Pancreas (tissue), 10 donors: ENCODE measurements around the gene TLX3. TPM values are rescaled to one million over a fixed set of nuclear protein-coding genes. Genes with fewer than 3 reads are reported as not detected.

Source experiments
- ATAC-seq, 4 donors: fragments of 200-7000 bp; cut with Tn5 transposase; one replicate each; pipeline versions ENCODE4 v1.8.0 to v1.9.1; 2020; ENCODE audit warnings: mild to moderate bottlenecking in 4 of 4, moderate library complexity in 4 of 4
- DNase-seq, 6 donors: peaks; one replicate each; pipeline ENCODE4 v3.0.0-alpha.2; 2020
- FAIRE-seq: peaks from 2 replicates; lab custom pipeline; 2012; peaks lifted over from hg19 to GRCh38; lab: Jason Lieb, UNC
- H3K27ac ChIP-seq, 4 donors: fragments of 200-600 bp; sonication (generic); 1 replicate in 3 of 4; 2 replicates in 1 of 4; pipeline versions ENCODE4 v1.5.0 to v1.8.0; 2020
- H3K27me3 ChIP-seq, 4 donors: fragments of 200-600 bp; one replicate each; pipeline ENCODE4 v1.8.0; 2021
- H3K36me3 ChIP-seq, 3 donors: fragments of 200-600 bp; sonication (generic) in 1 of 3; one replicate each; pipeline versions ENCODE4 v1.5.0 to v1.8.0; 2020 to 2021
- H3K4me1 ChIP-seq, 3 donors: fragments of 200-600 bp; one replicate each; pipeline ENCODE4 v1.8.0; 2021
- H3K4me3 ChIP-seq, 4 donors: fragments of 200-600 bp; sonication (generic) in 2 of 4; one replicate each; pipeline versions ENCODE4 v1.5.0 to v1.8.0; 2020 to 2021
- H3K9me3 ChIP-seq, 4 donors: fragments of 200-600 bp; one replicate each; pipeline ENCODE4 v1.8.0; 2021
- WGBS, 2 donors: extraction: QIAGEN DNeasy Blood & Tissue Kit; methylation state at CpG; one replicate each; pipeline ENCODE4 v1.1.7; 2013; 5-methylcytosine and 5-hydroxymethylcytosine counted together
- intact Hi-C, 3 donors: fragments of 100-400 bp; cut with DNase I; formaldehyde crosslinking; loops; one replicate each; pipeline versions ENCODE4 v1.11.1 to v1.14.2; 2022
- polyA plus RNA-seq, 2 donors: library from polyadenylated mRNA; stranded (reverse); fragments of 200-250 nt; gene quantifications; one replicate each; pipeline ENCODE4 v1.2.3, GENCODE V29; 2013
- total RNA-seq, 6 donors: library from RNA; stranded (reverse); fragmentation: NEBNext Ultra II Directional in 4 of 6; extraction: Animal tissue kit (Norgen Biotek cat#: 25700) in 4 of 6; gene quantifications; one replicate each; pipeline versions ENCODE4 v1.2.1 to v1.2.4, GENCODE V29; 2021 to 2023
- TF ChIP-seq, protein P1 (sequence below), 4 donors: fragments of 200-600 bp; sonication (generic) in 3 of 4; IDR thresholded peaks; one replicate each; pipeline versions ENCODE4 v1.5.0 to v1.8.0; 2021; ENCODE audit warnings: antibody characterized with exemption in 4 of 4
- donor health status: healthy with polysubstance abuse.
- donor health status: DM: no; HTN: no; CAD: no; lungs with moderate emphysema.
- donor health status: DM: no; HTN: no; CAD: no.
- donor health status: control.
- donor health status: control.
- donor health status: Bipolar disorder and iron deficiency.
- donor health status: DM: yes; HTN: yes; CAD: no.
- donor health status: DM: no; HTN: no; CAD: no.
- donor health status: DM: no; HTN: no; CAD: no.
- donor health status: DM: yes; HTN: yes; CAD: no.

Gene TLX3
- total and polyA plus RNA-seq, 8 donors: not detected

DNA sequence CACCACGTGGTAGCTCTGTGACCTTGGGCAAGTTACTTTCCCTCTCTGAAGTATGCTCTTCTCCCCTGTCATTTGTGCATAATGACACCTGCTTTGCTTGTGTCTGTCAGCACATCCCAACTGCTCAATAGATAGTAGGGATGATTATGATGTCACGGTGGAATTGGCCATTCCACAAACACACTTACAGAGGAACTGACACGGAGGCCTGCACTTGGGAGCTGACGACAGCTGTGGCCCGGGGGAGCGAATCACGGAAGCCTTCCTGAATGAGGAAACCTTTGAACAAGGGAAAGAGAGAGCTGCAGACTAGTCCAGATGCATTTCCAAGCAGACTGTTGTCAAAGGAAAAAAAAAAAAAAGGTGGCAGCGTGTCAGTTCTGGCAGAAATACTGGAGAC, 21.0 kb downstream of the TLX3 start:
- WGBS, 2 donors: 49 to 54% methylated on average over 8 of the region's 8 CpGs
- Histone ChIP-seq H3K27ac (no peak overlapping the region), H3K27me3 (peaks cover 0 to 19% (median 0%) of the 10 kb centered on the region in 4 donors), H3K4me1 (no peaks in the 10 kb centered on the region), H3K9me3 (no peaks in the 10 kb centered on the region), H3K36me3 (no peaks in the 10 kb centered on the region), H3K4me3 (no peak overlapping the region)
- TF ChIP-seq, protein P1, sequence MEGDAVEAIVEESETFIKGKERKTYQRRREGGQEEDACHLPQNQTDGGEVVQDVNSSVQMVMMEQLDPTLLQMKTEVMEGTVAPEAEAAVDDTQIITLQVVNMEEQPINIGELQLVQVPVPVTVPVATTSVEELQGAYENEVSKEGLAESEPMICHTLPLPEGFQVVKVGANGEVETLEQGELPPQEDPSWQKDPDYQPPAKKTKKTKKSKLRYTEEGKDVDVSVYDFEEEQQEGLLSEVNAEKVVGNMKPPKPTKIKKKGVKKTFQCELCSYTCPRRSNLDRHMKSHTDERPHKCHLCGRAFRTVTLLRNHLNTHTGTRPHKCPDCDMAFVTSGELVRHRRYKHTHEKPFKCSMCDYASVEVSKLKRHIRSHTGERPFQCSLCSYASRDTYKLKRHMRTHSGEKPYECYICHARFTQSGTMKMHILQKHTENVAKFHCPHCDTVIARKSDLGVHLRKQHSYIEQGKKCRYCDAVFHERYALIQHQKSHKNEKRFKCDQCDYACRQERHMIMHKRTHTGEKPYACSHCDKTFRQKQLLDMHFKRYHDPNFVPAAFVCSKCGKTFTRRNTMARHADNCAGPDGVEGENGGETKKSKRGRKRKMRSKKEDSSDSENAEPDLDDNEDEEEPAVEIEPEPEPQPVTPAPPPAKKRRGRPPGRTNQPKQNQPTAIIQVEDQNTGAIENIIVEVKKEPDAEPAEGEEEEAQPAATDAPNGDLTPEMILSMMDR (IDR thresholded peaks at IDR 0.05): no peak
- intact Hi-C loops: loop anchor here in 1 of 3 donors (10.0 kb wide), 1 partner anchor 125 kb away; no protein-coding TSS in a partner anchor
- ATAC-seq: no peak
- no peak for FAIRE-seq
- DNase-seq: no peak

DNA sequence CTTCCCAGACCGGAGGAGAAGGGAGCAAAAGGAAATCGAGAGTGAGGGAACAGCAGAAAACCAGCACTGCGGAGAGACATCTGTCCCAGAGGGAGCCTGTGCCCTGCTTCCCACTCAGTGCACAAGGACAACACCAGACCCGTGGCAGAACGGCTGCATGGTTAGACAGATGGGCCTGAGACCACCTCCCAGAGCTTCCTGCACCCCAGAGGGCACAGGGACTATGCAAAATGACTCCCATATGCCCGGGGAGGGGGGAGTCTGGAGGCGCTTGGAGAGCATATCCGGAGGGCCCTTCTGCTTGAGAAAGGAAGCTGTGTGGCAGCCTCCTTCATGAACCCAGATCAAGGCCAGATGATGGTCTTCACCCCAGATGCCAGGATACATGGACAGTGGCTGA, 26.6 kb downstream of the TLX3 start:
- intact Hi-C loops: loop anchor here in 1 of 3 donors (10.0 kb wide), 1 partner anchor 131 kb away; no protein-coding TSS in a partner anchor
- TF ChIP-seq, protein P1 (IDR thresholded peaks at IDR 0.05): no peak
- ATAC-seq (no peak), DNase-seq (no peak), FAIRE-seq (no peak)
- H3K4me1 ChIP-seq: no peaks in the 10 kb centered on the region
- H3K27me3 ChIP-seq: peaks cover 0 to 16% (median 4%) of the 10 kb centered on the region in 4 donors
- no peak overlapping the region for H3K27ac ChIP-seq
- no peaks in the 10 kb centered on the region for H3K36me3 ChIP-seq
- H3K9me3 ChIP-seq: no peaks in the 10 kb centered on the region
- no peak overlapping the region for H3K4me3 ChIP-seq
- 62 to 65% methylated on average over 8 of the region's 8 CpGs for WGBS, 2 donors

DNA sequence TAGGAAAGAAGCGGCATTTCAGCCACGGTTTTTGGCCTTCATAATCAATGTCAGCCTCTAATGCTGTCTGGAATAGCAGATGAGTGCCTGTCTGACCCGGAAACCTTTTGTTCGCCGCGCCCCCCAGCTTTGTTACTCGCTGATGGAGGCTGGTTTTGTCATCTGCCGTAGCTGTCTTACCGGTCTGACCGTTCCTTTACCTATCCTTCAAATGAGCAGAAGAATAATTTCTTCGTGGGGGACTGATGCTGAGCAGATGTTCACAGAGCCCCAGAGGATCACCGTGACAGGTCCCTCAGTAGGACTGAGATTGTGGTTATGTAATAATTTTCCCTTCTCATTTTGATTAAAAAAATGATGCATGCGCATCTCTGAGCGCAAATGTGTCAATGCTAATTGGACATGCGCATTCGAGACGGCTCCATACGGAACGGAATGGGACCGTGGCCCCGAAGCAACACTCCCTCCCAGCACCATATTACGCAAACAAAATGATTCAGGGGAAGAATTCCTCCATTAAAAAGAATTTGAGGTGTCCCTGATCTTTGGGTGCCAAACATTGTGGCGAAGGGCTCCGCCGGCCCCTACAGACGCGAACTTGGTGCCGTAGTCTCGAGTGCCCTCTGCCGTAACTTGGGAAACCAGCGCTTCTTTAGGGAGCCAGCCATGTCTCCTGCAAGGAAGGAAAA, 27.6 kb downstream of the TLX3 start:
- intact Hi-C loops: loop anchor here in 1 of 3 donors (10.0 kb wide), 1 partner anchor 132 kb away; no protein-coding TSS in a partner anchor

DNA sequence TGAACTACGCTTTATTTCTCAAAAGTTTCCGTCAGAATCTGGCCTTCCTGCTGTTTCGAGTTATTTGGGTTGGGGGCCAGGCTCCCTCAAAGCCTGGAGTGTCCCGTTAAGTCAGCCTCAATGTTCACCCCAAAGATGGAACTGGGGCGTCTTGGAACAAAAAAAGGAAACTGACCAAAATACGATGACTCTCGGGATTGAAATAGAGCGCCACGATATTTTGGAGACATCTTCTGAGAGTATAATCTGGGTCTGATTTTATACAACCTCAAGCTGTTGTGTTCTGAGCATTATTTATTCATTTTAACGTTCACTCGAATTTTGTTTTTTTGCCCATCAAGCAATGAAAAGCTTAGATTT, 28.1 kb downstream of the TLX3 start:
- H3K4me3 ChIP-seq: peak overlapping the region in 2 of 4 donors; percentile 21 to 34
- DNase-seq (no peak), ATAC-seq (no peak), FAIRE-seq (no peak)
- H3K4me1 ChIP-seq: no peaks in the 10 kb centered on the region
- H3K27me3 ChIP-seq: peaks cover 0 to 16% (median 4%) of the 10 kb centered on the region in 4 donors
- H3K36me3 ChIP-seq: no peaks in the 10 kb centered on the region
- no peaks in the 10 kb centered on the region for H3K9me3 ChIP-seq
- TF ChIP-seq, protein P1 (IDR thresholded peaks at IDR 0.05): no peak
- H3K27ac ChIP-seq: no peak overlapping the region
- 27 to 31% methylated on average over 11 of the region's 11 CpGs for WGBS, 2 donors
- intact Hi-C loops: loop anchor here in 1 of 3 donors (10.0 kb wide), 1 partner anchor 132 kb away; no protein-coding TSS in a partner anchor

More for the DNA sequence above, 27.6 kb downstream of the TLX3 start:
- no peaks in the 10 kb centered on the region for H3K36me3 ChIP-seq
- DNase-seq (peak in 4 of 6 donors; percentile 17 to 65 (median 44)), ATAC-seq (peak; percentile 76 to 96 (median 87)), FAIRE-seq (no peak)
- H3K9me3 ChIP-seq: no peaks in the 10 kb centered on the region
- TF ChIP-seq, protein P1 (IDR thresholded peaks at IDR 0.05): peak in 3 of 4 donors; percentile 28 to 34 (median 29)
- no peak overlapping the region for H3K27ac ChIP-seq
- H3K27me3 ChIP-seq: peaks cover 0 to 16% (median 4%) of the 10 kb centered on the region in 4 donors
- 4 to 6% methylated on average over 31 of the region's 31 CpGs for WGBS, 2 donors
- no peaks in the 10 kb centered on the region for H3K4me1 ChIP-seq
- peak overlapping the region in 2 of 4 donors; percentile 21 to 34 for H3K4me3 ChIP-seq

DNA sequence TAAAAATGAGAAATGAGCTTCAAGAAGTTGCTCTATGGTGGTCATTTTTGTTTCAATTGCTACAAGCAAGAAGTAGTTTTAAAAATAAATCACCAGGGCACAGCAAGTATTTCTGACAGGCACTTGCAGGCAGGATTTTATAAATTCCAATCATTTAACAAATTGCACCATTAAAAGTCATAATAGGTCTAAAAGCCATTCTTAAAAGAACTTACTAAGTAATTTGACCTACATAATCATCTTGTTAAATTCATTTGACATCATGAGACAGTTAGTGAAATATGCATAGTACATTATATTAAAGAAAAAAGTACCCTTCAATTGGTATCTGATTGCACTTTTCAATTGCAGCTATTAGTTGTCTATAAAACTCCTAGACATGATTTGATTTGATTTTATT, 31.0 kb downstream of the TLX3 start:
- intact Hi-C loops: loop anchor here in 1 of 3 donors (5.0 kb wide), 1 partner anchor 528 kb away; no protein-coding TSS in a partner anchor
- DNase-seq: no peak
- no peaks in the 10 kb centered on the region for H3K4me1 ChIP-seq
- no peak overlapping the region for H3K27ac ChIP-seq
- no peak for ATAC-seq
- peaks cover 0 to 16% (median 4%) of the 10 kb centered on the region in 4 donors for H3K27me3 ChIP-seq
- no peaks in the 10 kb centered on the region for H3K36me3 ChIP-seq
- TF ChIP-seq, protein P1 (IDR thresholded peaks at IDR 0.05): no peak
- H3K9me3 ChIP-seq: no peaks in the 10 kb centered on the region
- H3K4me3 ChIP-seq: no peak overlapping the region
- no peak for FAIRE-seq
